Kidney tubule cell (primary cell): Measurements from ENCODE around the gene GNAS.

ENCODE experiments used
- DNase-seq: peaks from one replicate; pipeline ENCODE4 v3.0.0-alpha.2; 2018; ENCODE audit warnings: low spot score

The GNAS gene

DNA sequence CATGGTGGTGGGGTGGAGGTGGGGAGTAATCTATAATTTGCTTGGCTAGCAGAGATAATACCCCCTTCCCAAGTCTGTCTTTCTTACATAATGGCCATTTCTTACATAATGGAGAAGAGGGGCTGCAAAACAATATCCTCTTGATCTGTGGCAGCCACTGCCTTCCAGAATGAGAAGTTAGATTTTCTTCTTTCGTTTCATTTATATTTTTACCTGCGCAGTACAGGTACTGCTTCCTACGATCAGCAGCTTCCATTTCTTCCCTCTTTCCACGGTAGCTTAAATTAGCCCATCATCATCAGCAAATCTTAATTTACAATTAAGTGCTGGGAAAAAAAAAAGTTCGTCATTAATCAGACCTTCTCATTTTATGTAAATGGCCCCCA lies 30.2 kb downstream of the GNAS start:
- DNase-seq = no peak

DNA sequence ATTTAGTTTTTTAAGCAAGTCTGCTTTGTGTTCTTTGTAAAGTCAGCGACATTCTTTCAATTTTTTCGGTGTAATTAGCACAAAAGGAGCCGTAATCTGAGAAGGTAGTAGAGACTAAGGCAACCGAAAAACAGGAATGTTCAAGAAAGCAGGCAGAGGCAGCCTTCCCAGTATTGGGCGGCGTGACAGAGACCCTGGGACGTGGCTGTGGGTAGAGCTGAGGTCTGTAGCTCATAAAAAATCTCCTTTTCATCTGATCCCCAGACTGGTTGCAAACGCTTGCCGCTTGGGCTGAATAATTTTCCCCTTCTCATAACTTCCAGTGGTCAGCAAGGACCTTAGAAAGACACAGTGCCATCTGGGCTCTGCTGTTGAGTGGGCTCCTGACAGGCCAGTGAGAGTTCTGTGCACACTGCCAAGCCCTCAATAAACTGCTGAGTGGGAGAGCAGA lies 30.8 kb downstream of the GNAS start:
- DNase-seq = no peak

DNA sequence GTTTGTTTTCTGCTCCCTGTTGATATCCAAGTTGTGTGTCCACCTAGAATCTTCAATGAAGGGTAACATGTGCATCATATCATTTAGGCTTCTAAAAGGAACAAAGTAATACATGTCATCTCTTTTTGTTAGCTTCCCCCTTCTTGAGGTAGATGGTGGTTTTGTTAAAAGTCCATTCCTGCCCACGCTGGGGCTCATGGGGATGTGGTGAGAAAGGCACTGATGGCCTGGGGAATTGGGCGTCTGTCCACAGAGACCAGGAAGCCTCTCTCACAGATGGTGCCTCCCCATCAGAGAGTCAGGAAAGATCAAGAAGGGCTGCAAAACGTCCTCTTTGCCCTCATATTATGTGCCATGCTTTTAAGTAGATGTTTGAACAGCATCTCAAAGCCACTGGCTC lies 32.5 kb downstream of the GNAS start:
- DNase-seq = no peak

DNA sequence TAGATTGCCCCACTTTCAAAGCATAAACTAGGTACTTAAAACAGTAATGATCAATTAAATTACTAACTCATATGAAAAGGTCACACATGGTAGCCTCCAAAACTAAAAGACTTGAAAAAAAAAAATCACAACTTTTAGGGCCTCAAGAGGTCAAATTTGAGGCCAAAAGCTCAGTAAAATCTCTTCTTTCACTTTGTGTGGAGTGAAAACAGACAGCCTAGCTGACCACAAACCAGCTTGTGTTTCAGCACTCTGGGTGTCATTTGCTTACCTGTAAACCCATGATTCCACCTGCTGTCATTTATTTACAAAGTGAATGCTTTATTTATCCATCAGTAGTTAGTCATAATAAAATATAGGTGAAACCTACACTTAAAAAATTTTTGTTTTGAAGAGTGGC lies 34.0 kb downstream of the GNAS start:
- DNase-seq = no peak

DNA sequence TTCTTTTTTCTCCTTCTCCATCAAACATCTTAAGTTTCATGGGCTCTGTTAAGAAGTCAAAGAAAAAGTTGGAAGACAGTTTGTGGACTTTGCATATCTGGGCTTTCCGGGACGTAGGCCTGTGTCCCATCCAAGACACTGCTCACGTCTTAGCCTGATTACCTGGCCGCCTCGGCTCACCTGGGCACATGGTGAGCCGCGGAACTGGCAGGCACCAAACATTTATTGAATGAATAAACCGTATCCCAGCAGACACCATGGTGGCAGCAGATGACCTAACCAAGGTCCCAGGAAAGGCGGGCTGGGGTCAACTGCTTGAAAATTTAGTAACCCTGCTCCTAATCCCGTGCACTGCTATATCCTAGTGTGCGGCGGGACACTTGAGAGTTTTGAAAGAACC lies 35.6 kb downstream of the GNAS start:
- DNase-seq = no peak

DNA sequence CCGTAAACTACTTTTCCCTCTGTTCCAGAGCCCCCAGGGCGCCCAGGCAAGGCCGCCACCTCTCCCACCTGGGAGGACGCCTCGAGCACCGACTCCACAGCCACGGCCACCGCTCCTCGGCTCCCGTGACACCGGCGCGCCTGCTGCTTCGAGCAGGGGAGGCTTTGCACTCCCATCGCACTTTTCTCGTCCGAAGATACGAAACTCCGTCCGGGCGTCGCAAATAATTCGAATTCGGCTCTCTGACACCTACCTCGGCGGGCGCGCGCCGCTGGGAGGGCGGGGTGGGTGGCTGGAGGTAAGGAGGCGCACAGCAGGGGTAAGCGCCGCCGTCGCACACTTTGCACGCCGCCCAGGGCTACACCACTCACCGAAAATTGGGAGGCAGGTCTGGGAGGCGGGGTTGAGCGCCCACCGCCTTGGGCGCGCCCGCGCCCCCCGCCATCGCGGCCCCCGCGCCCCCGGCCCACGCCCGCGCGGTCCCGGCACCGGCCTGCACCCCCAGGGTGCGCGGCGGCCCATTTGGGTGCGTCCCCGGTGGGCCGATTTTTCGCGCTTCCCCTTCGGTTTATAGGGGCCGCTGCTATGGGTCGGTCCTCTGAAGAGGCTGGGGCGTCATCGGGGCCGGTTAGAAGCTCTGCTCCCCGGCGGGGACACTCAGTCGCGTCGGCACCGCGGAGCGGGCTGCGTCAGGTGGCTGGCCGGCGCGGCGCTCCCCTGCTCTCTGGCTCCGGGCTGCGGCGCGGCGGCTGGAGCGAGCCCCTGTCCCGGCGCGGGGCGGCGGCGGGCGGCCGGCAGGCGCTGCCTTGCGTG lies 36.2 kb downstream of the GNAS start:
- DNase-seq = peak; percentile 79

DNA sequence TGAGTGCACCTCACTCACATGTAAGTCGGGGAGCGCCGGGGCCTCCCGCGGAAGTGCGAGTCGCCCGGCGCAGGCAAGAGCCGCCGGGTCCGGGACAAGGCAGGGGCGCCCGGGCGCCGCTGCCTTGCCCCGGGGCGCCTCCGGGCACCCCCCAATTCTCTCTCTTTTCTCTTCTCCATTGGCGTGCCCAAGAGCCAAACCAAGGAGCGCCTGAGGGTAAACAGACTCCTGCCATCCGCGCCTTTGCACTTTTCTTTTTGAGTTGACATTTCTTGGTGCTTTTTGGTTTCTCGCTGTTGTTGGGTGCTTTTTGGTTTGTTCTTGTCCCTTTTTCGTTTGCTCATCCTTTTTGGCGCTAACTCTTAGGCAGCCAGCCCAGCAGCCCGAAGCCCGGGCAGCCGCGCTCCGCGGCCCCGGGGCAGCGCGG lies 36.8 kb downstream of the GNAS start:
- no peak for DNase-seq

DNA sequence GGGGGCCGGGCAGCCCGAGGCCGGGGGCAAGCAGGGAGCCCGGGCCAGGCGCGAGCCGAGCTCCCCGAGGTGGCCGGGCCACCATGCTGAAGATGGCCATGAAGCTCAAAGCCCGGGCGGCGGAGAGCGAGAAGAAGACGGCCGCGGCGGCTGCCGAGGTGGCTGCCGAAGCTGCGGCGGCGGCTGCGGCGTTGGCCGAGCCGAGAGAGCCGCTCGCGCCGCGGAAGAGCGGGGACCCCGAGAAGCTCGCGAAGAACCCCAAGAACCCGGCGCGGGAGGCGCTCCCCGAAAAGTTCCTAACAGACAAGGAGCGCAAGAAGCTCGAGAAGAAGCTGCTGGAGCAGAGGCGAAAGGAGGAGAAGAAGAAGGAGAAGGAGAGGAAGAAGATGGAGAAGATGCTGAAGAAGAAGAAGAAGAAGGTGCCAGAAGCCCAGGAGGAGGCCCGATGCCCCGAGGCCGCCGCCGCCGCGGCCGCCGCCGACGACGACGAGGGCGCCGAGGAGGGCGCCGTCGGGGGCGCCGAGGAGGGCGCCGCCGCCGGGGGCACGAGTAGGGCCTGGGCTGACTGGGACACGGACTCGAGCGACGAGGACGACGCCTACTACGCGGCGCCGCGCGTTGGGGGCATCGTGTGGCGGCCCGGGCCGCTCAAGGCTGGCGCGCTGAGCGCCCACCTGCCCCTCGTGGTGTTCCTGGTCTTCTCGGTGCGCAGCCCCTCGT lies 37.4 kb downstream of the GNAS start:
- no peak for DNase-seq

DNA sequence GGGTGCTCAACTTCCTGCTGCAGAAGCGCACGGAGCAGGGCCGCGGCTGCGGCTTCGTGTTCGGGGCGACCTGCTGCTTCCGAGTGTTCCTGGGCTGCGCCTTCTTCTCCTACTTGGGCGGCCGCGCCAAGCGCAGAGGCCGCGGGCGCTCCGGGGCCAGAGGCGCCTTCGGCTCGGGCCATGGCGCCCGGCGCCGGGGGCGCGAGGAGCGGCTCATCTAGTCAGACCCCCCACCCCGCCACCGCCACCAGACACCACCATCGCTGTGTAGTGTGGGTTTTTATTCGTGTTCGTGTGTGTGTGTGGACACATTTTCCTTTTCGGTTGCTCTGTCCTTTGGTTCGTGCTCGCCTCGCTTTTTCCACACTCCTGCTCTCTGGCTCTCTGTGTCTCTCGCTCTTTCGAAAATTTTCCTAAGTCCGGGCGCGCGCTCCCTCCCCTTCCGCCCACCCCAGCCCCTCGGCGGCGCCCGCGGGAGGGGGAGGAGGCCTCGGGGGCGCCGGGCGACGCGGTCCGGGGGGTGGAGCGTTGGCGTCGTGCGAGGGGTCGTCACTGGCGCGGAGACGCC lies 38.1 kb downstream of the GNAS start:
- DNase-seq = peak; percentile 74

DNA sequence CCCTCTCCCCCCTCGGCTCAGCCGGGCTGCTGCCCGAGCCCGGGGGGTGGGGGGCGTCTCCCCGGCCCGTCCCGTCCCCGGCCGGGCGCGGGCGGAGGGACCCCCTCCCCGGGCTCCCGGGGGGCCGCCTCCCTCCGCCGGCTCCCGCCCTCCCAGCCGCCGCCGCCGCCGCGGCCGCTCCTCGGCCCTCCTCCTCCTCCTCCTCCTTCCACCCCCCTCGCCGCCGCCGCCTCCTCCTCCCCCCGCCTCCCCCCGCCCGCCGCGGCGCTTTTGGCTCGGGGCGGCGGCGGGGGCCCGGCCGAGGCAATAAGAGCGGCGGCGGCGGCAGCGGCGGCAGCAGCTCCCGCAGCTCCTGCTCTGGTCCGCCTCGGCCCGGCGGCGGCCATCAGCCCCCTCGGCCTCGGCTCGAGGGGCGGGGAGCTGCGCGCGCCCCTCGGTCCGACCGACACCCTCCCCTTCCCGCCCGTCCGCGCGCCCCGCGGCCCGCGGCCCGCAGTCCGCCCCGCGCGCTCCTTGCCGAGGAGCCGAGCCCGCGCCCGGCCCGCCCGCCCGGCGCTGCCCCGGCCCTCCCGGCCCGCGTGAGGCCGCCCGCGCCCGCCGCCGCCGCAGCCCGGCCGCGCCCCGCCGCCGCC lies 38.7 kb downstream of the GNAS start:
- peak; percentile 81 for DNase-seq

DNA sequence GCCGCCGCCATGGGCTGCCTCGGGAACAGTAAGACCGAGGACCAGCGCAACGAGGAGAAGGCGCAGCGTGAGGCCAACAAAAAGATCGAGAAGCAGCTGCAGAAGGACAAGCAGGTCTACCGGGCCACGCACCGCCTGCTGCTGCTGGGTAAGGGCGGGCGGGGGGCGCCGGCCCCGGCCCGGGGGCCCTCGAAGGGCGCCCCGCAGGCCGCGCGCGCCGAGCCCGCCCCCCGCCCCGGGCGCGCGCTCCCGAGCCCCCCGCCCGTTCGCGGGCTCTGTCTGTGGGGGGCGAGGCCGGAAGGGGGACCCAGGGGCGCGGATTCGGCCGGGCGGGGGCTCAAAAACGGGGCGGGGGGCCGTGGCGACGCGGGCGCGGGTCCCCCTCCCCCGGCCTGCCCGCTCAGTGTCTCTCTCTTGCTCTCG lies 39.2 kb downstream of the GNAS start:
- DNase-seq = no peak

DNA sequence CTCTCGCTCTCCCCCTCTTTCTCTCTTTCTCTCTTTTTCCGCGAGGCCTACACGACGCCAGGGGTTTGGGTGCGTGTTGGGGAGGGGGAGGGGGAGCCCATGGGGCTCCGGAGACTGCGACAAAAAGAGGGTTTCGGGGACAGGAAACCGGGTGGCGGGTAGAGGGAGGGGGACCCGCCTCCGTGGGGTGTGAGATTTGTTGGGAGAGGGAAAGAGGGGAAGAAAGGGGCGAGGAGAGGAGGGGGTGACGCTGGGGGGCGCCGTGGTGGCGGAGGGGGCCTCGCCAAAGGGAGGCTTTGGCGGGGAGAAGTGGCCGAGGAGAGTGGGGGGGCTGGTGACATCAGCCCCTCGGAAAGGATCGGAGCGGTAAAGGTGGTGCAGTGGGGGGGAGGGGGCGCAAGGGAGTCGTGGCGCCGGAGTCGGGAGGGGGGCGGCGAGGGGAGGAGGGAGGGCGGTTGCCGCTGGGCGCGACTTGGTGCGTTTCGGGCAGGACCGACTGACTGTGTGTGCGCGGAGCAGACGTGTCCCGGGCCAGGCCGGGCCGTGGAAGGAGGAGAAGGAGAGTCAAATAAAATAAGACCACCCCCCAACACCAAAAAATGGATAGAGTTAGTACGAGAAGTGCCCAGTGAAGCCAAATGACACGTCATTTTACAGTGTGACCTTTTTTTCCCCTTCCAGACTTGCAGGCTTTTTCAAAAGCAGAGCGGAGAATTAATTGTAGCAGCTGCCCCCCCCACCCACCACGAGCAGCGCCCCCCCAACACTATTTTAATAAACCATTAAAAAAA lies 39.8 kb downstream of the GNAS start:
- DNase-seq = peak; percentile 64

DNA sequence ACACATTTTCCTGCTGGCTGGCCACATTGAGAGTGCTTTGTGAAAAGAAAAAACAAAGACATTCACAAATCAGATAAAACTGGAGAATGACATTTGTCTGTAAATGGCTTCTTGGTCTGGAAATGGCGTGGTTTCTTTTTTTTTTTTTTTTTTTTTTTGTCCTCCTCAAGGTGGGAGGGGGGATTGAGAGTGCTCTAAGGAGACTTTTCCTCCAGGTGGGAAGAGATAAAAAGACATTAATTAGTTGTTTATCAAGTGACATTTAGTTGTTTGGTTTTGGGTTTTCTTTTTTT lies 40.4 kb downstream of the GNAS start:
- no peak for DNase-seq

DNA sequence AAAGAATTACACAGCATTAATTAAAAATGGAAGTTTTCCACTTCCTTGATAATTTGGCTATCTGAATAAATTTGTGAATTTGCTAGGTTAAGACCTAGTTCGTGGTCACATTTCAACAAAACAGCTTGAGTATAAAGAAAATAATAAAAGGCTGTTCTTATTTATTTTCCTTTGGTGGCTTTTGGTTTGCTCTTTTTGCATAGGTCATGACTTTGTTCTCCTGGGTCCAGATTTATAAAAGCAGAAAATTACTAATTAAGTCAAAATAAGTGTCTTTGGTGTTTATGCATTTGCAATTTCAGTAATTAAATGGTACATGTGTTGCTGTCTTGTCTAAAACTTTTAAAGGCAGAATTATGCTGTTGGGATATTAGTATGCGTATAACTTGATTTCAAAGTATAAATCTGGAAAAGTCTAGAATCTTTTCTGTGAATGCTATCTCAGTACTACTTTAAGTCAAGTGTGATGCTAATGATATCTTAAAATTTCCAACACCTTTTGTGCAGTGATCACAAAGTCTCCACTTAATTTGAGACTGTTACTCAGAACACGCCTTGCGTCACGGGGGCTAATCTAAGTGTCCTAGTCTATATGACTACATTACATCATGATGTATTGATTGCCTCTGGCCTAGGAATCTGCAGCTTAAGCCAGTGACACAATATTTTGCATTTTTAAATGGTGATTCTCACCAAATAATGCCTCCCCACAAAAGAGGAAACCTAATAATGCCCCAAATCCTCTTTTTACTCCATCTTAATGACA lies 41.0 kb downstream of the GNAS start:
- DNase-seq = no peak

DNA sequence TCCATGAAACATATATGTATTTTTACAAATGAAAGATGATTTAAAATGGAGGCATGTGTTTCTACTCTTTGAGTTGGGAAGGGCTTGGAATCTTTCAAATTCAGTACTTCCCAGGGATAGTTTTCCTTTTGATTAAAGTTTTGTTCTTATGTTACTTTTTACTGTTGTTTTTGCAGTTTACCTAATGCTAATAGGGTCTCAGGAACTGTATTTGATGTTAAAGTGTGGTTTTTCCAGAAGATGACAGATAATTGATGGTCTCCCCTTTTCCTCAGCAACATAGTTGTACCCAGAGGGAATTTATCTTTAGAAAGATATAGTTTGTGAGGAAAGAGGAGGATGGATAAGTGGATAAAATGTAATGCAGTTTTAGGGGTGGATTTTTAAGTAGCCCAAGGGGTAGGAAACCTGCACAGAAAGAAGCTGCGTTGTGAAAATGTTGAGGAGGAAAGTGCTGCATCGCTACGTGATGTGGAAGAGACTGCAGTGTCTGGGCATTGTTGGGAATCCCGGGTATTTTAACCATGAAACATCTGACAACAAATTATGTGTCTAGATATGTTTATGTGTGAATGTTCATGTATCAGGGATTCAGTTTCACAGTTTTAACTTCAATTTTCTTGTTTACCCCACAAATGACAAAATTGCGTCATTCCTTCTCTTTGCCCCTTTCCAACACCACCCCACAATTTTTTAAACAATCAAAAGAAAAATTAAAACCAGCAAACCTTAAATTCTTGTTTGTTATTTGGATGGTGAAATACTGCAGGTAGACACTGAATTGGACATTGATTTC lies 42.3 kb downstream of the GNAS start:
- DNase-seq = no peak

DNA sequence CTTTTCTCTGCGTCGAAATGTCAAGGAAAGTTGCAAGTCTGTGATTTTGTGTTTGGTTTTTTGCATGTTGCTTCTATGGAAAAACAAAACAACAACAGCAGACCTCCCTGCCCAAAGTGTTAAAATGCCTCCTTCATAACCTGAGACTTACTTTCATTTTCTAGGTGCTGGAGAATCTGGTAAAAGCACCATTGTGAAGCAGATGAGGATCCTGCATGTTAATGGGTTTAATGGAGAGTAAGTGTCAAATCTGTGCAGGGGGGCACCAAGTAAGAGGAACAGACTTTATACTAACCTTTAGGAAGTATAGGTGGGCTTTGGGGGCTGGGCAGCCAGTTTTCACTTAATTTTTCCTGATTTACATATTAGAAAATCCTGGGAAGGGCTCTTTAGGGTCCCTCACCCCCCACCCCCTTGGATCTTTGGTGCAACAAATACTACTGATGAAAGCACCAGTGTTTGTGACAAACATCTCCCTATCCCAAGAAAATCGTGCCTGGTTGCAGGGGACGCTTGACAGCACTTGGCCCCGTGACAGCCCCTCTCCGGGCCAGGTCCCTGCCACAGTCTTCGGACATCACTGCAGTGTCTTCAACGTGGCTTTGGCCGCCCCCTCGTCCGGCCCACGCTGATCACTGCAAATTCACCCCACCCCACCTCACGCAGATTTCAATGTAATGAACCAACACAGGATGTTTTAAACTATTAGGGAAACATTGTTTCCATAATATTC lies 43.1 kb downstream of the GNAS start:
- DNase-seq = no peak

DNA sequence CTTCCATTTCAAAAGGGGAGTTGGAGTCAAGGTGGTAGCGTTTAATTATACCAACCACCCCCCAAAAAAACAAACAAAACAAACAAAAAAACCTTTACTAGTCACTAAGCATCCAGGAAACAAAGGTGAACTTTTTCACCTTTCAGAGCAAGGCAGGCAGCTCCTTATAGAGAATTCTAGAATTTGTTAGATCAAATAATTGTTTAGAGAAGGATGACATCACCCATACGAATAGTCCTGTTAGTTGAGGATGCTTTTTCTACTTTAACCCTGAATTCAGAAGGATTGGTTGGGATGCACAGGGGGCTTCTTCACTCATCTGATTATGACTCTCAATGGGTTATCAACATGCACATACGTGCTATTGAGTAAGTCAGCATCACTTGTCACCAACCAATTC lies 44.3 kb downstream of the GNAS start:
- no peak for DNase-seq

DNA sequence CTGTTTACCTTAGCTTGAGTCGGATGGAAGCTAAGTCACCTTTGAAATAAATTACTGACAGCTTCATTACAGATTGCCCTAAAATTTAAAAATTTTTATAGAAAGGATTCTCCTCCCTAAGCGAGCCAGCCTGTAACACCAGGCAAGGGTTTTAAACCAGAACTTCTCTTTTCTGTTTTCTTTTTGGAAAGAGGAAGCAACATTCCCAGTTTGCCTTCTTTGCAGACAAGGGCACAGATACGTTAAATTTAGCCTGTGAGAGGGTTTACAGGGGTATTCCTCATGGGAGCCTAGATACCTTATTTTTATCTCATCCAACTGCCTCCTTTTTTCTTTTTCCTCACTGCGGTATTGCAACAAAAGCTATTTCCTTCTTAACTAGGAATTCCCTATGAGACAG lies 45.0 kb downstream of the GNAS start:
- DNase-seq = no peak

DNA sequence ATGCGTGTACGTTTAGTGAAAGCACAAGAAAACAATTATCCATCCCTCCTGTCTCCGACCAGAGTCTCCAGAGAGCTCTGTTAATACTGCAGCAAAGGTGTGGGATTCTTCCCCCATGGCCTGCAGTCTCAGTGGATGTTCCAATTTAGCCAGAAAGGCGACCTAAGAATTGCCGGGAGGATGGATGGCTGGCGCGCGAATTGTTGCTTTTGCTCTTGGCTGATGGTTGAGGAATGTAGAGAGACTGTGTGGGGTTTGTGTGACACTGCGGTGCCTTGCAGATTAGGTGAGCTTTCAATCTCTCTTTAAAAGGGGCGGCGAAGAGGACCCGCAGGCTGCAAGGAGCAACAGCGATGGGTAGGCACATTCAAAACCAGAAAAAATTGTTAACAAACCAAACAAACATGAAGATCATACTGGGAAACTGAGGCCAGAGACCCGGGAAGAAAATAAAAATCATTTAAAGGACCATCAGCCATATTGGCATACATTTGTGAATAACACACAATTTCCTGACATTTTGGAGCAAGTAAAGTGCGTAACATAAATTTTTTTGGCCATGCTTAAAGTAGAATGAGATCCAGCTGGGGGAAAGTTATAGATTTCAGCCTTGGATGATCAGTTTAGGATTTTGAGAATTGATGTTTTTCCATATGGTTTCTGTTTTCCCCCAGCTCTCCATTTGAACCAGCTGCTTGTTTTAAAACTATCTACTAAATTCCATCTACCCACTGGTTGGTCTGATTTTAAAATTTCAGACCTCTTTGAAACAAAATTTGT lies 46.3 kb downstream of the GNAS start:
- DNase-seq = no peak
